Measurements from ENCODE around the gene MKI67.
"Not testable (repeated sequence)": the region's sequence is repeated elsewhere in the genome, so short reads cannot be mapped to it uniquely, and the experiment has no call there.

Gene MKI67

DNA sequence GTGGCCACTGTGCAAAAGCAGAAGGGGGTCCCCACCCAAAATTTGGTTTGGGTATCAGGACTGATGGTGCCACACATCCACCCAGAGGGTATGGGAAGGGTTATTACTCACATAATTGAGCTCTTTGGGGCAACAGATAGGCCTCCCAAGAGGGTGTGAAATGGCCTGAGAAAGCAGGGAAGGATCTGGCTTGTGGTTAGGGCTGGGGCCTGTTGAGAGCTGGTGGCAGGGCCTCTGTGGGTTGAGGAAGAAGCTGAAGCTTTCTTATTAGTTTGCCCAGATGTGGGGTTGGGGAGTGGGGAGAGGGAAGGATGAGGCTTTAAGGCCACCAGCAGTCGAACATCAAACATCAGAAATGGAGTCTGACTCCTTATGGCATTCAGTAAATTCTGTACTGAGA lies 18.3 kb upstream of the MKI67 start:
- TF ChIP-seq, protein P1, sequence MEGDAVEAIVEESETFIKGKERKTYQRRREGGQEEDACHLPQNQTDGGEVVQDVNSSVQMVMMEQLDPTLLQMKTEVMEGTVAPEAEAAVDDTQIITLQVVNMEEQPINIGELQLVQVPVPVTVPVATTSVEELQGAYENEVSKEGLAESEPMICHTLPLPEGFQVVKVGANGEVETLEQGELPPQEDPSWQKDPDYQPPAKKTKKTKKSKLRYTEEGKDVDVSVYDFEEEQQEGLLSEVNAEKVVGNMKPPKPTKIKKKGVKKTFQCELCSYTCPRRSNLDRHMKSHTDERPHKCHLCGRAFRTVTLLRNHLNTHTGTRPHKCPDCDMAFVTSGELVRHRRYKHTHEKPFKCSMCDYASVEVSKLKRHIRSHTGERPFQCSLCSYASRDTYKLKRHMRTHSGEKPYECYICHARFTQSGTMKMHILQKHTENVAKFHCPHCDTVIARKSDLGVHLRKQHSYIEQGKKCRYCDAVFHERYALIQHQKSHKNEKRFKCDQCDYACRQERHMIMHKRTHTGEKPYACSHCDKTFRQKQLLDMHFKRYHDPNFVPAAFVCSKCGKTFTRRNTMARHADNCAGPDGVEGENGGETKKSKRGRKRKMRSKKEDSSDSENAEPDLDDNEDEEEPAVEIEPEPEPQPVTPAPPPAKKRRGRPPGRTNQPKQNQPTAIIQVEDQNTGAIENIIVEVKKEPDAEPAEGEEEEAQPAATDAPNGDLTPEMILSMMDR (IDR thresholded peaks at IDR 0.05; ENCODE audit: insufficient read depth, low read length, poor library complexity, severe bottlenecking), result no peak
- DNase-seq (ENCODE audit: extremely low read depth, insufficient read length), result no peak
- Histone ChIP-seq H3K36me3 (ENCODE audit: control insufficient read depth, insufficient read depth, low read length) (no peaks in the 10 kb centered on the region), H3K4me3 (replicated peaks; ENCODE audit: low read depth, low read length) (no peak overlapping the region), H3K27me3 (replicated peaks; ENCODE audit: control insufficient read depth, insufficient read depth, low read length) (no peaks in the 10 kb centered on the region)

DNA sequence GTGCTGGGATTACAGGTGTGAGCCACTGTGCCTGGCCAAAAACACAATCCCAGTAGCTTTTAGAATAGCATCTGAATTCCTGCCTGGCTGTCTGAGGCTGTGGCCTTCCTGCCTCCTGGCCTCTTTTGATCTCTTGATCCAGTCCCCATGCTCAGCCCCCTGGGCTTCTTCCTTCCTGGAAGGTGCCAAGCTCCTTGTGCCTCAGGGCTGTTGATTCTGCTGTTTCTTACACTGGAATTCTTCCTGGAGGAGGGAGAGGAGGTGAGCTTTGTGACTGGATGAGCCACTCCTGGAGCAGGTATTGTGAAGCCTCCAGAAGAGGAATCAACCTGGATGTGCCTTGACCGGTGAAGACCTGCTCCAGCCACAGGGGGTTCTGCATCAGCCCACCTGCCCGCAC lies 17.3 kb upstream of the MKI67 start:
- no peak overlapping the region for H3K4me3 ChIP-seq (replicated peaks; ENCODE audit: low read depth, low read length)
- TF ChIP-seq, protein P1 (IDR thresholded peaks at IDR 0.05; ENCODE audit: insufficient read depth, low read length, poor library complexity, severe bottlenecking), result no peak
- DNase-seq (ENCODE audit: extremely low read depth, insufficient read length), result no peak
- no peaks in the 10 kb centered on the region for H3K36me3 ChIP-seq (ENCODE audit: control insufficient read depth, insufficient read depth, low read length)
- H3K27me3 ChIP-seq (replicated peaks; ENCODE audit: control insufficient read depth, insufficient read depth, low read length), result no peaks in the 10 kb centered on the region

DNA sequence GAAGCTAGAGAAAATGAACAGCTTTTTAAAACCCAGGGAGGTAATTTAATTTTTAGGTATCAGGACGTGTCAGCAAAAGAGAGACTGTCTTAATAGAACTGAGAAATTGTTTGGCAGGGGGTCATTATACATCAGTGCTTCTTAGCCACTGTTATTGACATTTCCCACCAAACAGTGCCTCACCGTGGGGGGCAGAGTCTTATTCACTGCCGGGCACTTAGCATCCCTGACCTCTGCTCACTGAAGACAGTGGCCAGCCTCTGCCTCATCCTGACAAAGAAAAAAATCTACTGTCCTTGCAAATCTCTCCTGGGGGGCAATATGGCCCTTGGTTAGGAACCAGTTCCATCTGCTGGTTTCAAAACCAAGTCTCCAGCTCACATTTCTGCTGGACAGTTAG lies 14.2 kb upstream of the MKI67 start:
- TF ChIP-seq, protein P1 (IDR thresholded peaks at IDR 0.05; ENCODE audit: insufficient read depth, low read length, poor library complexity, severe bottlenecking), result no peak
- no peak for DNase-seq (ENCODE audit: extremely low read depth, insufficient read length)
- Histone ChIP-seq H3K27me3 (replicated peaks; ENCODE audit: control insufficient read depth, insufficient read depth, low read length) (no peaks in the 10 kb centered on the region), H3K36me3 (ENCODE audit: control insufficient read depth, insufficient read depth, low read length) (no peaks in the 10 kb centered on the region), H3K4me3 (replicated peaks; ENCODE audit: low read depth, low read length) (no peak overlapping the region)

DNA sequence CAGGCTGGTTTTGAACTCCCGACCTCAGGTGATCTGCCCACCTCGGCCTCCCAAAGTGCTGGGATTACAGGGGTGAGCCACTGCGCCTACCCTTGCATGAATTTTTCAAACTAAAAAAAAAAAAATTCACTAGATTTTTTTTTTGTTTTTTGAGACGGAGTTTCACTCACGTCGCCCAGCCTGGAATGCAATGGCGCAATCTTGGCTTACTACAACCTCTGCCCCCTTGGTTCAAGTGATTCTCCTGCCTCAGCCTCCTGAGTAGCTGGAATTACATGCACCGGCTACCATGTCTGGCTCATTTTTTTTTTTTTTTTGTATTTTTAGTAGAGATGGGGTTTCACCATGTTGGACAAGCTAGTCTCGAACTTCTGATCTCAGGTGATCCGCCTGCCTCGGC lies 12.2 kb upstream of the MKI67 start:
- not testable (repeated sequence) for H3K4me3 ChIP-seq (replicated peaks; ENCODE audit: low read depth, low read length); DNase-seq (ENCODE audit: extremely low read depth, insufficient read length); H3K36me3 ChIP-seq (ENCODE audit: control insufficient read depth, insufficient read depth, low read length)

DNA sequence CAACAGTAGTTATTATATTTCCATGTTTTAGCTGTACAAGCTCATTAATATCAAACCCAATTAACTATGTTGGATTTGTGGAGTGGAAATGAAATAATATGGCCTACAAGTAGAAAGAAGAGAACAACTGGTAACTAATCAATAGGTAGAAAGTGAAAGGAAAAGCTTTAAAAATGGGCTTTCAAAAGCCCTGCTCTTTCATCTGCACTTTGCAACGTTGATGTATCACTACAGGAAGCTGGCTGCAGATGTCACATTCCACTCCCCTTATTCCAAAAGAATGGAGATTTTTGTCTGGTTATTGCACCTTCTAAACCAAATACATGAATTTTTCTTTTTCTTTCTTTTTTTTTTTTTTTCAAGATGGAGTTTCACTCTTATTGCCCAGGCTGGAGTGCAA lies 11.7 kb upstream of the MKI67 start:
- no peak for DNase-seq (ENCODE audit: extremely low read depth, insufficient read length)
- H3K4me3 ChIP-seq (replicated peaks; ENCODE audit: low read depth, low read length), result no peak overlapping the region
- TF ChIP-seq, protein P1 (IDR thresholded peaks at IDR 0.05; ENCODE audit: insufficient read depth, low read length, poor library complexity, severe bottlenecking), result no peak
- H3K27me3 ChIP-seq (replicated peaks; ENCODE audit: control insufficient read depth, insufficient read depth, low read length), result no peaks in the 10 kb centered on the region
- no peaks in the 10 kb centered on the region for H3K36me3 ChIP-seq (ENCODE audit: control insufficient read depth, insufficient read depth, low read length)

More for the DNA sequence above, 12.2 kb upstream of the MKI67 start:
- H3K27me3 ChIP-seq (replicated peaks; ENCODE audit: control insufficient read depth, insufficient read depth, low read length), result not testable (repeated sequence)

DNA sequence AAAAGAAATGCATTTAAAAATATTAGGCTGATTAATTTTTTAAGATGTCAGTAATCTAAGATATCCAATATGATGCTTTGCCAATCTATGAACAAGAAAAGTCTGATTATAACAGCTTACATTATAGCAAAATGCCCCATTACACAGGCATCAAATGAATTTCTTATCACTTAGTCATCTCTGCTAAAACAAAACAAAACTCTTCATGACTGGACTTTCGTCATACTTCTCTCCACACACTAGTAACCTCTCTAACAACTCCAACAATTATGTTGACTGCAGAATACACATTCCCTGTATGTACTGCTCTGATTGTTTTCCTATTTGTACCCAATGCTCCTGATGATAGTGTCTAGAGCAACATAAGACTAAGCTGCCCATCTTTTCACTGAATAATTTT lies 3.8 kb upstream of the MKI67 start:
- no peak for DNase-seq (ENCODE audit: extremely low read depth, insufficient read length)
- Histone ChIP-seq H3K4me3 (replicated peaks; ENCODE audit: low read depth, low read length) (no peak overlapping the region), H3K36me3 (ENCODE audit: control insufficient read depth, insufficient read depth, low read length) (no peaks in the 10 kb centered on the region), H3K27me3 (replicated peaks; ENCODE audit: control insufficient read depth, insufficient read depth, low read length) (no peaks in the 10 kb centered on the region)
- TF ChIP-seq, protein P1 (IDR thresholded peaks at IDR 0.05; ENCODE audit: insufficient read depth, low read length, poor library complexity, severe bottlenecking), result no peak
